Natural killer cell treated with Interleukin-12 subunit alpha and Interleukin-12 subunit beta and Interleukin-15 and Interleukin-18, amount 100 ng/mL, for 72 hours (primary cell): ENCODE measurements around the gene LARGE1. TPM values are rescaled to one million over a fixed set of nuclear protein-coding genes. Genes with fewer than 3 reads are reported as not detected.

Experiments
- ATAC-seq, 2 donors: fragments of 150-1000 bp; cut with Tn5 transposase in 1 of 2; sonication (Bioruptor Pico), chemical (Tn5 transposase) in 1 of 2; 2 replicates each; pipeline ENCODE4 v1.10.0; 2021
- DNase-seq: peaks from one replicate; pipeline ENCODE4 v3.0.0; 2022; ENCODE audit warnings: low spot score
- H3K27ac Mint-ChIP-seq, 2 donors: 1 replicate in 1 of 2; 2 replicates in 1 of 2; pipeline ENCODE4 v1.8.0; 2022; ENCODE audit warnings: mixed read lengths in 2 of 2, mild to moderate bottlenecking in 1 of 2, moderate library complexity in 1 of 2
- H3K27me3 Mint-ChIP-seq, 2 donors: 1 replicate in 1 of 2; 2 replicates in 1 of 2; pipeline ENCODE4 v1.8.0; 2022; ENCODE audit warnings: mixed read lengths in 2 of 2
- H3K36me3 Mint-ChIP-seq: one replicate; pipeline ENCODE4 v1.8.0; 2022; ENCODE audit warnings: mixed read lengths
- H3K4me1 Mint-ChIP-seq, 2 donors: 1 replicate in 1 of 2; 2 replicates in 1 of 2; pipeline ENCODE4 v1.8.0; 2022; ENCODE audit warnings: low read depth in 2 of 2, mixed read lengths in 2 of 2, mild to moderate bottlenecking in 1 of 2
- H3K4me3 Mint-ChIP-seq: one replicate; pipeline ENCODE4 v1.8.0; 2022; ENCODE audit warnings: mixed read lengths
- H3K9me3 Mint-ChIP-seq: 2 replicates; pipeline ENCODE4 v1.8.0; 2022; ENCODE audit warnings: mixed read lengths
- total RNA-seq, 2 donors: library from RNA; stranded (reverse); gene quantifications; one replicate each; pipeline ENCODE4 v1.2.3, GENCODE V29; 2022

LARGE1 gene
- total RNA-seq, 2 donors from 2014 or later: 6.9 to 9.0 TPM

DNA sequence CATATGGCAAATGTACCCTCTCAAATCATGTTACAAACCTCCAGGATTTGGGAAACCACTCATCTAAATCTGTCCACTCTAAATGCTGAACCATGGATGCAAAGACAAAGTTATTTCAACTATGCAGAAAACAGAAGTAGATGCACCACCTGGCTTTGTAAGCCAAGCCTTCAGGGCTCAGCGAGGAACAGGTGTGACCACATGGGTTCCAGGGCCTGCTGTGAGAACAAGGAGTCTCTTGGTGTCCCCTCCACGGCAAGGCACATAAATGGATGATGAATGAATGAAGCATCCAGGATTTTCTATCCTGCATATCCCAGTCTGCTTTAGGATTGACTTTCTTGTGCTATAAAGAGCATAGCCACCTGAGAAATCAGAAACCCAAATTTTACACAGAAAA, 284.5 kb downstream of the LARGE1 start:
- no peak for DNase-seq
- no peak overlapping the region for H3K4me3 Mint-ChIP-seq
- peaks cover 9% of the 10 kb centered on the region for H3K36me3 Mint-ChIP-seq
- H3K27me3 Mint-ChIP-seq: no peaks in the 10 kb centered on the region
- no peak for ATAC-seq
- H3K27ac Mint-ChIP-seq: no peak overlapping the region
- H3K4me1 Mint-ChIP-seq: no peaks in the 10 kb centered on the region
- peaks cover 2% of the 10 kb centered on the region for H3K9me3 Mint-ChIP-seq

DNA sequence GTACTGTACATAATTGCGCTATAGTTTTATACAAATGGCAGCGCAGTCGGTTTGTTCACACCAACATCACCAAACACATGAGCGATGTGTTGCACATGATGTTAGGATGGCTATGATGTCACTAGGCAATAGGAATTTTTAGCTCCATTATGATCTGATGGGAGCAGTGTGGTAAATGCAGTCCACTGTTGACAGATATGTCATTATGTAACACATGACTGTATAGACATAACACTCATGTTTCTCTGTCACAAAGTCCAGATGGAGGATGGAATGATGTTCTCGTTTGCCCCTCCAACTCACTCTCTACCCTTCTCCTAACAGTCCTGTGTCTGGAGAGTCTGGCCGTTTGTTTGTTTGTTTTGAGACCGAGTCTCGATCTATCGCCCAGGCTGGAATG, 288.5 kb downstream of the LARGE1 start:
- DNase-seq: no peak
- Mint-ChIP-seq H3K27ac (no peak overlapping the region), H3K4me1 (no peaks in the 10 kb centered on the region), H3K27me3 (no peaks in the 10 kb centered on the region), H3K9me3 (peaks cover 12% of the 10 kb centered on the region), H3K4me3 (no peak overlapping the region), H3K36me3 (peaks cover 5% of the 10 kb centered on the region)
- ATAC-seq: no peak

DNA sequence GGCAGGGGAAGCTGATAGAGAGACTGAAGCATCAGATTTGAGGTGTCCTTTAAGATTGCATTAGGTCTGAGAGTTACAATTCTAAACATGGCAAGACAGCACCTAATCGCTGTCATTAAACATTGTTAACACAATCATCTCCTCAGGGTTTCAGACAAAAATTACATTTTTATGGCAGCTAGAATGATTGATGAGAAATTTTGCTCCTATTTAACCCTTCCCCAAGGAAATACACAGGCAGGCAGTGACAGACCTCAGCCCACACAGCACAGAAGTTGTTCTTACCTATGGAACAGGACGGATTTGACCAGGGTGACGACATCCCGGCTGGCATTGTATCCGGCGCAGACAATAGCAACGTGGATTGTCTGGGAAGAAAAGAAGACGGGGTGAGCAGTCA, 294.3 kb downstream of the LARGE1 start:
- no peaks in the 10 kb centered on the region for H3K36me3 Mint-ChIP-seq
- no peaks in the 10 kb centered on the region for H3K27me3 Mint-ChIP-seq
- no peaks in the 10 kb centered on the region for H3K4me1 Mint-ChIP-seq
- DNase-seq (no peak), ATAC-seq (no peak)
- H3K27ac Mint-ChIP-seq: no peak overlapping the region
- no peak overlapping the region for H3K4me3 Mint-ChIP-seq
- peaks cover 15% of the 10 kb centered on the region for H3K9me3 Mint-ChIP-seq

DNA sequence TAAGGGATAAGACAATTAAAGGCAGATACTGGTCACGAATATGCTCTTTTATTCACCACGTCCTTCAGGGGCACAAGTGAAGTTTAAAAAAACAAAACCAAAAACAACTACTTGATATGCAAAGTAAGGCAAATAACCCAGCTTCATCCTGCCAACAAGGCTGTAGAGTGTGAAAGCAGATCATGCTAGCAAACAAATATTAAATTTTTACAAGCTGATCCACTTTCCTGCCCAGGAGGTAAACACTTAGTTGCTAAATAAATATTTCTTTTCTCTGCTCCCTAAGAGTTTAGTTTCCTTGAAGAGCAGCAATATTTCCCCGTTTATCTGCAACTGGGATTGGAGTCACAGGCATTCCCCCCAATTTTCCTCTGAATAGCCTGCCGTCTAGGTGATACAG, 300.2 kb downstream of the LARGE1 start:
- no peak overlapping the region for H3K27ac Mint-ChIP-seq
- H3K4me1 Mint-ChIP-seq: no peaks in the 10 kb centered on the region
- H3K4me3 Mint-ChIP-seq: no peak overlapping the region
- no peaks in the 10 kb centered on the region for H3K36me3 Mint-ChIP-seq
- ATAC-seq (no peak), DNase-seq (no peak)
- no peaks in the 10 kb centered on the region for H3K27me3 Mint-ChIP-seq
- no peaks in the 10 kb centered on the region for H3K9me3 Mint-ChIP-seq

DNA sequence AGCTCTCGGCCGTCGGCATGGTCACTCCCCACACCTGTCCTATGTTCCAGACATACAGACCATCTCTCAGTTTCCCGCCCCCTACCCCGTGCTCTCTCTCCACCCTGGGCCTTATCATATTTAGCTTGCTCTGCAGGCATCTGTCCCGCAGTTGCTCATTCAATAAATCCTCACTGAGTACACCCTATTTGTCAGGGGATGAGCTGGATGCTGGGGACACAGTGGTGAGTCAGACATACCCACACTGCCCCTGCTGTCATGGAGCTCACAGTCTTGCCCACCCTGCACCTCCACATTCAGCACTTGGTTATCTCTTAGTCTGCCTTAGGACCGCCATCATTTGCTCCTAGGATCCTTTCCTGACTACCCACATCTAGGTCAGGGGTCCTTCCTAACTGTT, 313.8 kb downstream of the LARGE1 start:
- Mint-ChIP-seq H3K4me1 (no peaks in the 10 kb centered on the region), H3K27me3 (no peaks in the 10 kb centered on the region), H3K36me3 (no peaks in the 10 kb centered on the region), H3K4me3 (no peak overlapping the region), H3K27ac (no peak overlapping the region), H3K9me3 (no peaks in the 10 kb centered on the region)
- DNase-seq (no peak), ATAC-seq (no peak)

DNA sequence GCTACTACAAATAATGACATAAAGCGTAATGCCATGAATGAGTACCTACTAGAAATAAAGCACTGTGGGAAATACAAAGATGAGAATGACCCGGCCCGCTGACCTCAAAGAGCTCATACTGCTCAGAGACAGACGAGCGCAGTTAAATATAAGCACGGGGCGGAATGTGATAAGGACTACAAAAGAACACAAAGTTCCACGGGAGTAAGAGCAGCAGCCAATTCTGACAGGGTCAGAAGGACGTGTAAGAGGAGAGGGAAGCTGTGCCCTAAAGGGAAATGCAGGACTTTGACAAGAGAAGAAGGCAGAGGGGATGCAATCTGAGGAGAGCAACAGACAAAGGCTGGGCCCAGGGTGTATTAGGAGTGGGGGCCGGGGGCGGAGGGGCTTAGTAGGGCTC, 314.6 kb downstream of the LARGE1 start:
- Mint-ChIP-seq H3K4me1 (no peaks in the 10 kb centered on the region), H3K4me3 (no peak overlapping the region)
- ATAC-seq: no peak

DNA sequence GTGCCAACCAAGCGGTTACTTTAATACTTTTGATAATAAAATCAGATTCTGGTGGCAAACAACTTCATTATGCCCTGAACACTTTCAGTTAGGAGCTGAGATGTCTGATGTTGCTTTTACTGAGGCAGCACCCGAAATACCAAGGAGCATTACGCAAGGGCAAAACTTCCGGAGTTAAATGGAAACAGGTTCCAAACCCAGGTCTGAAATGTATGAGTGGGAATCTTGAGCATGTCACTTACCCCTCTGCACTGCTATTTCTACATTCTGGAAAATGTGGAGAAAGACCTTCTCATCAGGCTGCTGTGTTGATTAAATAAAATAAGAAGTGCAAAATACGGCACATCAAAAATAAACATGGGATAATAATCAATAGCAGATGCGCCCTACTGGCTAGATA, 315.1 kb downstream of the LARGE1 start:
- Mint-ChIP-seq H3K27ac (no peak overlapping the region), H3K4me1 (no peaks in the 10 kb centered on the region), H3K36me3 (no peaks in the 10 kb centered on the region), H3K4me3 (no peak overlapping the region), H3K27me3 (no peaks in the 10 kb centered on the region), H3K9me3 (peaks cover 4% of the 10 kb centered on the region)
- no peak for DNase-seq
- ATAC-seq: no peak

More for the DNA sequence above, 314.6 kb downstream of the LARGE1 start:
- H3K27ac Mint-ChIP-seq: no peak overlapping the region
- no peak for DNase-seq
- H3K9me3 Mint-ChIP-seq: no peaks in the 10 kb centered on the region
- no peaks in the 10 kb centered on the region for H3K36me3 Mint-ChIP-seq
- H3K27me3 Mint-ChIP-seq: no peaks in the 10 kb centered on the region

DNA sequence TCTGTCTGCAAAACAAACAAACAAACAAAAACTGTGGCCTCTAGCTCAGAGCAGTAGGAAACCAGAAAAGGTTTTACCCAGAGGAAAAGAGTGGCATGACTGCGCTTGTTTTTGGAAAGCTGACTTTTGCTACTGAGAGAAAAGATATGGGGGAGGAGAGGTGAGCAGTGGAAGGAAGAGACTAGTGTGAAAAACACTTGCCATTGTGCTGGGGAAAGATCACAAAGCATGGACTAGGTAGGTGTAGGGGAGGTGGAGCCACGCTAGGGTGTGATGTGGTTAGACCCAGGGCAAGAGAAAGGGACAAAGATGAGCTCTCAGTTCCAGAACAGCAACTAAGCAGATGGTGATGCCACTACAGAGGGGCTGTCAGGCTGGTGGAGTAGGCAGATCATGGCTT, 319.2 kb downstream of the LARGE1 start:
- H3K27ac Mint-ChIP-seq: no peak overlapping the region
- DNase-seq: no peak
- H3K4me1 Mint-ChIP-seq: no peaks in the 10 kb centered on the region
- H3K9me3 Mint-ChIP-seq: peaks cover 4% of the 10 kb centered on the region
- H3K27me3 Mint-ChIP-seq: peaks cover 0 to 2% of the 10 kb centered on the region in 2 donors
- ATAC-seq: no peak
- H3K4me3 Mint-ChIP-seq: no peak overlapping the region
- no peaks in the 10 kb centered on the region for H3K36me3 Mint-ChIP-seq

DNA sequence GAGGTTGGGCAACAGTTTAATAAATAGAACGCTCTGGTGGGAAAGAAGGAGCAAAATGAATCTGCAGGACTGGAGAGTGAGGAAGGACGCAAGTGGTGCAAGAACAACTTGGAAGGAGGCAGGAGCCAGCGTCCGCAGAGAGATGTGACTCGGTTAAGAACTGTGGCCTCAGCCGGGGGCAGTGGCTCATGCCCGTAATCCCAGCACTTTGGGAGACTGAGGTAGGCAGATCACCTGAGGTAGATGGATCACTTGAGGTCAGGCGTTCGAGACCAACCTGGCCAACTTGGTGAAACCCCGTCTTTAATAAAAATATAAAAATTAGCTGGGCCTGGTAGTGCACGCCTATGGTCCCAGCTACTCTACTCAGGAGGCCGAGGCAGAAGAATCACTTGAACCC, 319.7 kb downstream of the LARGE1 start:
- Mint-ChIP-seq H3K9me3 (peaks cover 4% of the 10 kb centered on the region), H3K4me3 (no peak overlapping the region), H3K27me3 (peaks cover 0 to 2% of the 10 kb centered on the region in 2 donors), H3K27ac (no peak overlapping the region), H3K4me1 (no peaks in the 10 kb centered on the region), H3K36me3 (no peaks in the 10 kb centered on the region)
- DNase-seq: no peak
- no peak for ATAC-seq

DNA sequence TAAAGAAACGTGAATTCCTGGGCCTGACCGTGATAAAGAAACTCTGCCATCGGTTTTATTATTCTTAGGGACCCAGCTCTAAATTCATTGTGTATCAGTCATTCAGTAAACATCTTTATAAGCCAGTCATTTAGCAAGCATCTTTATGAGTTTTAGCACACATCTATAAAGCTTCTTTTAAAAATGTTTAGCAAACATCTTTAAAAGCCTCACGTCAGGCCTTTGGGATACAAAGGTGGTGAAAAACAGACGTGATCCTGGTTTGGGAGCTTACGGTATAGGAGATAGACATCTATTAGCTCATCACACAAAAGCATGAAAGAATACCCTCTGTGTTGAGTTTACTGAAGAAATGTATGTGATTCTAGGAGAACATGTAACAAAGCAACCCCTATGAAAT, 320.2 kb downstream of the LARGE1 start:
- DNase-seq (no peak), ATAC-seq (no peak)
- Mint-ChIP-seq H3K4me1 (no peaks in the 10 kb centered on the region), H3K27me3 (peaks cover 0 to 2% of the 10 kb centered on the region in 2 donors), H3K27ac (no peak overlapping the region), H3K4me3 (no peak overlapping the region), H3K9me3 (peaks cover 4% of the 10 kb centered on the region), H3K36me3 (no peaks in the 10 kb centered on the region)

DNA sequence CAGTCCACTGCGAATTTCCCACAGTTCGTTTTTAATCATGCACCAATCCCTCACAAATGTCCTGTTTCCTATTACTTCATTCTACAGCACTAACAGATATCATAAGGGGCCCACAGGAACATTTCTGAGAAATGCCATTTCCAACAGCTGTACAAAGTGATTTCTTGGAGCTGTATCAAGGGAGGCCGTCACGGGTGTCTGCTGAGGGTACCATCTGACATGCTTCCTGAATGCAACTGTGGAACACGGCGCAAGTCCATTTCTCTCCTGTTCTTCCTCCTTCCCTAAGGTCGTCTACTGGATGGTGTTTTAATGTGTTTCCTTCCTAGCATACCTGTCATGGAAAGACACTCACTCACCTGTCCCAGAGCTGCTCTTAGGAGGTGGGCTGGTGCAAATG, 320.7 kb downstream of the LARGE1 start:
- Mint-ChIP-seq H3K9me3 (peaks cover 4% of the 10 kb centered on the region), H3K27me3 (peaks cover 0 to 2% of the 10 kb centered on the region in 2 donors), H3K4me3 (no peak overlapping the region), H3K27ac (no peak overlapping the region), H3K36me3 (no peaks in the 10 kb centered on the region), H3K4me1 (no peaks in the 10 kb centered on the region)
- DNase-seq (no peak), ATAC-seq (no peak)

DNA sequence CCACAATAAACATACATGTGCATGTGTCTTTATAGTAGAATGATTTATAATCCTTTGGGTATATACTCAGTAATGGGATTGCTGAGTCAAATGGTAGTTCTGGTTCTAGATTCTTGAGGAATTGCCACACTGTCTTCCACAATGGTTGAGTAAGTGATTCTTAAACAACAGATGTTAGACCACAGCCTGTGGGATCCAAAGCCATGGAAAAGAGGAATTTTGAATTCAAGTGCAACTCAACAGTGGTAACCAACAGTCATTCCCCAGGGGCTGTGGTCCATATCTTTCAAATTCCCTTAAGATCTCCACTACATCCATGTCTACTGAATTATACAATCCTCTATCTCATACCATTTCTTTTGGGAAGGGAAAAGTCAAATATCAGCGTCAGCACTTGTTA, 321.5 kb downstream of the LARGE1 start:
- Mint-ChIP-seq H3K27me3 (peaks cover 0 to 2% of the 10 kb centered on the region in 2 donors), H3K4me1 (no peaks in the 10 kb centered on the region), H3K4me3 (no peak overlapping the region), H3K36me3 (no peaks in the 10 kb centered on the region), H3K27ac (no peak overlapping the region), H3K9me3 (peaks cover 4% of the 10 kb centered on the region)
- no peak for DNase-seq
- no peak for ATAC-seq

DNA sequence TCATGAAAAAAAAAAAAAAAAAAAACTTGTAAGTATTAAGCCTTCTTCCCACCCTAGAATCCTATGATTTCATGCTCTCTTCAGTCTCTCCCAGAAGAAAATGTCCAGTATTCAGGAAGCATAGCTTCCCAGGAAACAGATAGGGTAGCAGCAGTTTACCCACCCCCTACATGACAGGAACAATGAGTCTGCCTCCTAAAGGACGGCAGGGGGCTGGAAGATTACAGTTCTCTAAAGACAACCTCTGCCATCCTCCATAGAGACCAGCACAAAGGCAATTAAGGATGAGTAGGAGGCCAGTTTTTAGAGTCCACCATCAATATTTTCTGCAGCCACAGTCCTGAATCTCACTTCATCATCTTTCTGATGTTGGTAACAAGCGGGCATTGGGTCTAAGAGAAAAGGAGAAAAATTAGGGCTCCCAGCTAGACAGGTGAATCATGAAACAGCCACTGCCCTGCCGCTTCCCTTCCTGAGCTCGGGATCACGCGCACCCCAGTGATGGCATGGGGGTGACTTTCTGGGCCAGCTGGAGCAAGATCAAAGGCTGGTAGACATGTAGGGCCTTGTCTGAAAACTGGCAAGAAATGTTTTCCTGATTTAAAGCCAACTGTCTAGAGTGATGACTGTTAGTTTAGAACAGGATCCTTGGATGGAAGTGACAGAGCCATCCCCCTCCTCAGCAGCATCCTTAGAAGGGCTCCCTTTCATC, 322.8 kb downstream of the LARGE1 start:
- Mint-ChIP-seq H3K9me3 (peaks cover 4% of the 10 kb centered on the region), H3K36me3 (no peaks in the 10 kb centered on the region), H3K27me3 (peaks cover 0 to 2% of the 10 kb centered on the region in 2 donors), H3K27ac (no peak overlapping the region), H3K4me1 (no peaks in the 10 kb centered on the region), H3K4me3 (no peak overlapping the region)
- DNase-seq (no peak), ATAC-seq (no peak)

DNA sequence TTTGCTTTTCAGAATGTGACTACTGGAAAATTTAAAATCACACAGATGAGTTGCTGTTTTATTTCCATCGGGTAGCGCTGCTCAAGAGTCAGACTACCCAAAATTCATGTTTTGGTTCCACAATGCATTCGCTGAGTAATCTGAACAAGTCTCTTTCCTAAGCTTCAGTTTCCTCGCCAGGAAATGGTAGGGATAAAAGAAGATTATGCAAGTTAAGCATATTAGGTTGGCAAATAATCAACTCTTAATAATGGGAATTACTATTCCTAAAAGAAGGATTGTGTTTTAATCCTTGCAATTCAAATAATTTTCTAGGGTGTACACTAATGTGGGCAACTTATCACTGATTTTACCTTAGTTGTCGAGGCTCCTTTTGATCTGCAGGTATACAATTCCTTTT, 326.5 kb downstream of the LARGE1 start:
- Mint-ChIP-seq H3K36me3 (no peaks in the 10 kb centered on the region), H3K27me3 (peaks cover 0 to 2% of the 10 kb centered on the region in 2 donors), H3K27ac (no peak overlapping the region), H3K4me1 (no peaks in the 10 kb centered on the region), H3K9me3 (no peaks in the 10 kb centered on the region), H3K4me3 (no peak overlapping the region)
- DNase-seq: no peak
- ATAC-seq: no peak

DNA sequence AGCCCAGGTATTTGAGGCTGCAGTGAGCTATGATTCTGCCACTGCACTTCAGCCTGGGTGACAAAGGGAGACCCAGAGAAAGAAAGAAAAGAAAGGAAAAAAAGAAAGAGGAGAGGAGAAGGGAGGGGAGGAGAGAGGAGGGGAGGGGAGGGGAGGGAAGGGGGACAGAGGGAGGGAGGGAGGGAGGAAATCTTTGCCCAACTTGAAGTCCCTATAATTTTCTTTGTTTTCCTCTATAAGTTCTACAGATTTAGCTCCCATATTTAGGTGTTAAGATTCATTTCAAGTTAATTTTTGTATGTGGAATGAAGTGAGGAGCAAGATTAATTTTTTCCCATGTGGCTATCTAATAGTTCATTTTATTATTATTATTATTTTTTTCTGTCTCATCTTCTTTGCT, 328.3 kb downstream of the LARGE1 start:
- ATAC-seq (no peak), DNase-seq (no peak)
- Mint-ChIP-seq H3K27ac (no peak overlapping the region), H3K9me3 (no peaks in the 10 kb centered on the region), H3K27me3 (peaks cover 0 to 2% of the 10 kb centered on the region in 2 donors), H3K4me3 (no peak overlapping the region), H3K36me3 (no peaks in the 10 kb centered on the region), H3K4me1 (no peaks in the 10 kb centered on the region)
